Measurements from ENCODE around the gene PTPN13. TPM values are rescaled to one million over a fixed set of nuclear protein-coding genes. Genes with fewer than 3 reads are reported as not detected.

PTPN13 gene
- total and polyA plus RNA-seq, 2 donors from 2014 or later, result 10.2 to 62.3 TPM

DNA sequence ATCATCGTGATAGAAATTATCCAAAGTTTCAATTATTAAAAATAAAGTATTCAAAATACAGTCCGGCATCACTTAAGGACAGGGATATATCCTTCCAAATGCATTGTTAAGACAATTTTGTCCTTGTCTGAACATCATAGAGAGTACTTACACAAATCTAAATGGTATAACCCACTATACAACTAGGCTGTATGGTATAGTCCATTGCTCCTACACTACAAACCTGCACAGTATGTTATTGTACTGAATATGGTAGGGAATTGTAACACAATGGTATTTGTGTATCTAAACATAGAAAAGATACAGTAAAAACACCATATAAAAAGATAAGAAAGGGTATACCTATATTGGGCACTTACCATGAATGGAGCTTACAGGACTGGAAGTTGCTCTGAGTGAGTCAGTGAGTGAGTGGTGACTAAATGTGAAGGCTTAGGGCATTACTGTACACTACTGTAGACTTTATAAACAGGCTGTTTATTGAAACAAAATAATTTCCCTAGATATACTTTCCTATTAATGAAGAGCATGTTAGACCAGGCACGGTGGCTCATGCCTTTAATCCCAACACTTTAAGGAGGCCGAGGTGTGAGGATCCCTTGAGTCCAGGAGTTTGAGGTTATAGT, 44.8 kb upstream of the PTPN13 start:
- FAIRE-seq (no peak), DNase-seq (no peak)
- Histone ChIP-seq H3K36me3 (ENCODE audit: control insufficient read depth in 2 of 3, insufficient read depth in 3 of 3, low read length in 3 of 3) (no peaks in the 10 kb centered on the region), H3K9ac (ENCODE audit: low read length in 3 of 3) (no peak overlapping the region), H3K27me3 (ENCODE audit: control insufficient read depth, insufficient read depth, low read length) (no peaks in the 10 kb centered on the region), H3K9me3 (ENCODE audit: control insufficient read depth in 2 of 3, insufficient read depth in 1 of 3, low read length in 3 of 3) (no peaks in the 10 kb centered on the region), H3K4me3 (ENCODE audit: low read length in 3 of 3) (no peak overlapping the region), H3K4me1 (ENCODE audit: control insufficient read depth in 2 of 3, insufficient read depth in 2 of 3, low read depth in 1 of 3, low read length in 3 of 3) (no peaks in the 10 kb centered on the region), H3K27ac (ENCODE audit: low read depth in 2 of 2, low read length in 2 of 2) (no peak overlapping the region)
- intact Hi-C loops (cut with DNase I), result no loop called here
- TF ChIP-seq, protein P1, sequence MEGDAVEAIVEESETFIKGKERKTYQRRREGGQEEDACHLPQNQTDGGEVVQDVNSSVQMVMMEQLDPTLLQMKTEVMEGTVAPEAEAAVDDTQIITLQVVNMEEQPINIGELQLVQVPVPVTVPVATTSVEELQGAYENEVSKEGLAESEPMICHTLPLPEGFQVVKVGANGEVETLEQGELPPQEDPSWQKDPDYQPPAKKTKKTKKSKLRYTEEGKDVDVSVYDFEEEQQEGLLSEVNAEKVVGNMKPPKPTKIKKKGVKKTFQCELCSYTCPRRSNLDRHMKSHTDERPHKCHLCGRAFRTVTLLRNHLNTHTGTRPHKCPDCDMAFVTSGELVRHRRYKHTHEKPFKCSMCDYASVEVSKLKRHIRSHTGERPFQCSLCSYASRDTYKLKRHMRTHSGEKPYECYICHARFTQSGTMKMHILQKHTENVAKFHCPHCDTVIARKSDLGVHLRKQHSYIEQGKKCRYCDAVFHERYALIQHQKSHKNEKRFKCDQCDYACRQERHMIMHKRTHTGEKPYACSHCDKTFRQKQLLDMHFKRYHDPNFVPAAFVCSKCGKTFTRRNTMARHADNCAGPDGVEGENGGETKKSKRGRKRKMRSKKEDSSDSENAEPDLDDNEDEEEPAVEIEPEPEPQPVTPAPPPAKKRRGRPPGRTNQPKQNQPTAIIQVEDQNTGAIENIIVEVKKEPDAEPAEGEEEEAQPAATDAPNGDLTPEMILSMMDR (IDR thresholded peaks at IDR 0.05; ENCODE audit: borderline replicate concordance, extremely low read depth, insufficient read depth), result no peak

DNA sequence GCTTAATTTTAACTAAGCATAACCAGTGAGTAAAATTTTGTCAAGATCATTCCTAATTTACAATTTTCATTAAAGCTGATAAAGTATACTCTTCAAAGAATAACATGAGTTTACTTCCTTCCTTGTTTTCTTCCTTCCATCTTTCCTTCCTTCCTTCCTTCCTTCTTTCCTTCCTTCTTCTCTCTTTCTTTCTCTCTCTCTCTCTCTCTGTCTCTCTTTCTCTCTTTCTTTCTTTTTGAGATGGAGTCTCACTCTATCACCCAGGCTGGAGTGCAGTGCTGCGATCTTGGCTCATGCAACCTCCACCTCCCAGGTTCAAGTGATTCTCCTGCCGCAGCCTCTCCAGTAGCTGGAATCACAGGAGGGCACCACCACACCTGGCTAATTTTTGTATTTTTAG, 42.7 kb upstream of the PTPN13 start:
- Histone ChIP-seq H3K36me3 (ENCODE audit: control insufficient read depth in 2 of 3, insufficient read depth in 3 of 3, low read length in 3 of 3) (no peaks in the 10 kb centered on the region), H3K27me3 (ENCODE audit: control insufficient read depth, insufficient read depth, low read length) (no peaks in the 10 kb centered on the region), H3K9me3 (ENCODE audit: control insufficient read depth in 2 of 3, insufficient read depth in 1 of 3, low read length in 3 of 3) (no peaks in the 10 kb centered on the region), H3K9ac (ENCODE audit: low read length in 3 of 3) (no peak overlapping the region), H3K4me3 (ENCODE audit: low read length in 3 of 3) (no peak overlapping the region), H3K27ac (ENCODE audit: low read depth in 2 of 2, low read length in 2 of 2) (no peak overlapping the region), H3K4me1 (ENCODE audit: control insufficient read depth in 2 of 3, insufficient read depth in 2 of 3, low read depth in 1 of 3, low read length in 3 of 3) (no peaks in the 10 kb centered on the region)
- FAIRE-seq (no peak), DNase-seq (no peak)
- intact Hi-C loops (cut with DNase I), result no loop called here
- TF ChIP-seq, protein P1 (IDR thresholded peaks at IDR 0.05; ENCODE audit: borderline replicate concordance, extremely low read depth, insufficient read depth), result no peak

DNA sequence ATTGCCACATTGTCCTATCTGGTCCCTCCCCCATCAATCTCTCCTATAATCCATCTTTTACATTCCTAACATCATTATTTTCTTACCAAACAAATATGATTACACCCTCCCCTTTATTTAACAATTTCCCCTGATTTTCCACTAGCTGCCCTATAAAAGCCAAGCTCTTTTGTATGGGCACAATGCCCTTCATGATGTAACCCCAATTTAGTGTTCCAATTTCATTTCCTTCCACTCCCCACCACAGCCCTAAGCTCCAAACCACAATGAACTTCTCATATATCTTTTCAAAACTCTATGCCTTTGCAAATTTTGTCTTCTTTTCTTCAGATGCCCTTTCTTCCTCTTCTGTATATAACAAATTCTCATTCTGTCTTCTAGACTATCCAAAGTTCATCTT, 39.5 kb upstream of the PTPN13 start:
- Histone ChIP-seq H3K4me3 (ENCODE audit: low read length in 3 of 3) (no peak overlapping the region), H3K27me3 (ENCODE audit: control insufficient read depth, insufficient read depth, low read length) (no peaks in the 10 kb centered on the region), H3K9me3 (ENCODE audit: control insufficient read depth in 2 of 3, insufficient read depth in 1 of 3, low read length in 3 of 3) (no peaks in the 10 kb centered on the region), H3K4me1 (ENCODE audit: control insufficient read depth in 2 of 3, insufficient read depth in 2 of 3, low read depth in 1 of 3, low read length in 3 of 3) (no peaks in the 10 kb centered on the region), H3K36me3 (ENCODE audit: control insufficient read depth in 2 of 3, insufficient read depth in 3 of 3, low read length in 3 of 3) (no peaks in the 10 kb centered on the region), H3K9ac (ENCODE audit: low read length in 3 of 3) (no peak overlapping the region), H3K27ac (ENCODE audit: low read depth in 2 of 2, low read length in 2 of 2) (no peak overlapping the region)
- FAIRE-seq (no peak), DNase-seq (no peak)
- intact Hi-C loops (cut with DNase I), result no loop called here
- TF ChIP-seq, protein P1 (IDR thresholded peaks at IDR 0.05; ENCODE audit: borderline replicate concordance, extremely low read depth, insufficient read depth), result no peak

Data from kidney (tissue), 14 donors.